Tongue (tissue), 2 donors: Measurements from ENCODE around the gene ICOS. TPM values are rescaled to one million over a fixed set of nuclear protein-coding genes. Genes with fewer than 3 reads are reported as not detected.
"Not testable (repeated sequence)": the region's sequence is repeated elsewhere in the genome, so short reads cannot be mapped to it uniquely, and the experiment has no call there.

Experiments used
- DNase-seq: peaks from one replicate; pipeline ENCODE4 v3.0.0-alpha.2; 2015
- total RNA-seq: library from RNA; depleted of rRNA; stranded (reverse); fragments of >200 nt; gene quantifications from one replicate; pipeline ENCODE4 v1.2.3, GENCODE V29; 2014

ICOS gene
- total RNA-seq, 1 donor from 2014 or later, result 0.10 TPM

DNA sequence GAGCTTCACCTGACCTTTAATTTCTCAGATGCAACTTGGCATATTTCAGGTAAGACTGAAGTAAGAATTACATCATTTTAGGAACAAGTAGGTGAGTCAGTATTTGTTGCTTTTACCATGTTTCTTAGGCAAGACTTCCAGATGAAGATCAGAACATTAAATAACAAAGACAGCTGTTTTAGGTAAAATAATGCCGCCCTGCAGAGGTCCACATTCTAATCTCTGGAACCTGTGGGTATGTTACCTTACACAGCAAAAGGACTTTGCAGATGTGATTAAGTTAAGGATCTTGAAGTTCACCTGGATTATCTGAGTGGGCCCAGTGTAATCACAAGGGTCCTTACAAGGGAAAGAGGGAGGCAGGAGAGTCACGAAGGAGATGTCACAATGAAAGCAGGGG is 39.3 kb downstream of the ICOS start:
- DNase-seq, result no peak

DNA sequence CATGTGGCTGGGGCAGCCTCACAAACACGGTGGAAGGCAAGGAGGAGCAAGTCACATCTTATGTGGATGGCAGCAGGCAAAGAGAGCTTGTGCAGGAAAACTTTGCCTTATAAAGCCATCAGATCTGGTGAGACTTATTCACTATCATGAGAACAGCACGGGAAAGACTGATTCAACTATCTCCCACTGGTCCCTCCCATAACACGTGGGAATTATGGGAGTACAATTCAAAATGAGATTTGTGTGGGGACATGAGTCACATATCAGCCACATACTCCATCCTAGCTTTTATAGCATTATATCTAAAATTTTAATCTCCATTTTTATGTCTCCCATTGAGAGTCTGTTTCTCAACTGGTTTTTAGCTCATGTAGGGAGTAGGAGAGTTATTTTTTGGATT is 45.7 kb downstream of the ICOS start:
- DNase-seq, result no peak

DNA sequence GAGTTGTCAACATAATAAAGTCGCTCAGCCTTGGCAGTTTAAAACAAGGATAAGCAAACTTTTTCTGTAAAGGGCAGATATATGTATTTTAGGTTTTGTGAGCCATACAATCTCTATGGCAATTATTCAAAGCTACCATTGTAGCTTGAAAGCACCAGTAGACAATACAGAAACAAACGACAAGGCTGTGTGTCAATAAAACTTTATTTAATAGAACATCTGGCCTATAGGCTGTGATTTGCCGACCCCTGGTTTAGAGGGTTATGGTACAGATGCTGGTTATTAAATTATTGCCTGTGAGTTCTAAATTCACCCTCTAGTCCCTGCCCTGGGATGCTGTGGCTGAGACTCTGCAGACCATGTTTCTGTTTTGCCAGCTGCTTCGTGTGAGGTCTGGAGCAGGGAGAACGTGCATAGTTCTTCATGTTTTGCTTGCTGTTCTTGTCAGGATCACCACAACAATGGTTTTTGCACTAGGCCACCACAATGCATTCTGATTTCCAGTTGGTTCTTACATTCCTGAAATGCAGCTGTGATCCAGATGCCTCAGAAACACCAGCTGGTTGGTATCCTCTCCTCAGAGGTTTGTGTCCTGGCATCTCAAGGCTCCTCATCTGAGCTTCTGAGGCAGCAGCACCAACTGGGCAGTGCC is 46.6 kb downstream of the ICOS start:
- DNase-seq, result no peak

DNA sequence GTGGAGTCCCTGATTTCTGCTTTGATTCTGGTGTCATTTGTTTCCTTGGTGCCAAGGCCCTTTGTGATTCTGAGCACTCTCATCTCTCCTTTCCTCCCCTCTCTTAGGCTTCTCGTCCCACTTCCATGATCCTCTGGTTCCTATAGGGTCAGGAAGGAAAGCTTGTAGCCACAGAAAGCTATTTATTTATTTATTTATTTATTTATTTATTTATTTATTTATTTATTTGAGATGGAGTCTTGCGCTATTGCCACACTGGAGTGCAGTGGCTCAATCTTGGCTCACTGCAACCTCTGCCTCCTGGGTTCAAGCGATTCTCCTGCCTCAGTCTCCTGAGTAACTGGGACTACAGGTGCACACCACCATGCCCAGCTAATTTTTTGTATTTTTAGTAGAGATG is 49.4 kb downstream of the ICOS start:
- not testable (repeated sequence) for DNase-seq

DNA sequence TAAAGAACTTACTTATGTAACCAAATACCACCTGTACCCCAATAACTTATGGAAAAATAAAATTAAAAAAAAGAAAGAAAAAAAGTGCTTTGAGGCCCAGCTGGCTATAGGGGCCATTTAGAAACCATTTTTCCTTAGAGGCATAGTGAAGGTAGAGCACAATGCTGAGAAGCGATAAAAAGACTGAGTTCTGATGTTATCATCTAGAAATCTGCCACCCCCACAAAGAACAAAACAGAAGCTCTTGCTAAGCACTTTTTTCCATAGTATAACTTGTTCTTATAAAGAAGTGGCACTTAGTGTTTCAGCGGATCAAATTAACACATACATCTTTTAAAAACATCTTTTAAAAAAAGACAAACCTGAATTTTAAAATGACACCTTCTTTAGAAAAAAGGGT is 51.4 kb downstream of the ICOS start:
- DNase-seq, result no peak

DNA sequence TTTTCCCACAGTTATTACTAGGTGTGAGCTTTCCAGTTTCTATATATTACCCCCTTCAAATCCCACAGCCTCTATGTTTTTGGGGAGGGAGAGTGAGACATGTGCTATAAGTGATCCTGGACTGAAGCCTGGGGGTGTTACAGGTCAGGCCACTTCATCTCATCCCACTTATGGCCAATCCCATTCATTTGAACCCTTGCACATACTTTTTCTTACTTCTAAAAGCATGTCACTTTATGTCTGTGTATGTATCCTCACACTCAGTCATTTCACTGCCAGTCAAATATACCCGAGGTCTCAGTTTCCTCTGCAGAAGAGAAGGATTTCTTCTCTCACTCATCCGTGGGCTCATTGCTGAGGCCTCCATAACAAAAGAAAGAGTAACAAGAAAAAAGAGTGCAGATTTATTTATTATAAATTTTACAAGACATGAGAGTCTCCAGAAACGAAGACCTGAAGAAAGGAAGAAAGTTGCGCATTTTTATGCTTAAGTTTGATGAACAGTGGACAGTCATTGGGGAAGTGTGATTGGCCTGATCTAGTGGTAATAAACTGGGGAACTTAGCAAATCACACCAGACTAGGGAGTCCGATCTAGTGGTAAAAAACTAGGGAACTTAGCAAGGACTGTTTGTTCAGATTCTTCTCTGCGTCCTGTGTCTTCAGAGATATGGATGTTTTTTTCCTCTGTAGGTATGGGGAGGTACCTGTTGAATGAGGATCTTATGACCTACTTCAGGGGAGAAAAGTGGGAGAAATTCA is 52.1 kb downstream of the ICOS start:
- DNase-seq, result no peak

DNA sequence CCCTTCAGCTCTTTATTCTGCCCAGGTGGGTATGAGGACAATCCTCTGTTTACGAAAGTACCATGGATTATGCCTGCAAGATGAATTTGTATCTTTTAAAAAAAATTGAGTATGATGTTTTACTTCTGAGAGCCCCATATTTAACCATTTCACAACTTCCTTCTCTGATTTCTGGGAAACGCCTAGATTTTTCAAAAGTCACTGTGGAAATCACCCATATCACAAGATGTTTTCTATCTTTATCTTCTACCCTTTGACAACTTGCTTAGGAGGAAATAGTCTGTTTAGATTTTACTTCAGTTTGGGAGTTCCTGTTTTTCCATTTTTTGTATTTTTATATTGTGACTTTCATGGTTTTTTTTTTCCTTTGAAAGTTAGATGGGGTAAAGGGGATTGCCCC is 53.0 kb downstream of the ICOS start:
- no peak for DNase-seq

DNA sequence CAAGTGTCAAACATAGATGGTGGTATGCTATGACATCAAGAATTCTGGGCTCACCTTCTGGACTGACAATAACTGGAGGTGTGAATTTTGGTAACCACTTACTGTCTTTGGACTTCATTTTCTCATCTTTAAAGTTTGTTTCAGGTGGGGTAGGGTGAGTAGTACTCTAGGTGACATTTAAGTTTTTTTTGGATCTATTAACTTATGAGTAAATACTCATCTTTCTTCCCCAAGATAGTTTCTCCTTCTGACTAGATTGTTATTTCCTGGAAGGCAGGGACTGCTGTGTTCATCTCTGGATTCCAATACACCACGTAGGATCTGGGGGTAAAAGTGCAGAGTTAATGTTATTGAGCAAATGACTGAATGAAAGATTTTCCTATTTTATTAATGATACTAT is 55.9 kb downstream of the ICOS start:
- DNase-seq, result no peak

DNA sequence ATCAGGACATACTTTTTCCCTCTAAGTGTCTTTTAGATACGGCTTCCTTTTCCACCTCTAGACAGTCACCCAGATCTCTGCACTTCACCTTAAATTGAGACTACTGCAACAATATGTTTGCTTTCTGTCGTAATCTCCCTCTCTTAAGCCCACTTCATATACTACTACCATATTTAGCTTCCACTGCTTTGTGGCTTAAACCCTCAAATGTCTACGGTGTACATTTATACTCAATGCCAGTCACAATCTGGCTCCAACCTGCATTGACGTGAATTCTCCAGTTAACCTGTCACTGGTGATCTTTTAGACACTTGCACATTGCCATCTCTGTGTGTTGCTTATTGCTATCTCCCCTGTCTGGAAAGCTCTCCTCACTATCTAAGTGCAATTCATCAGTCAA is 56.4 kb downstream of the ICOS start:
- no peak for DNase-seq

DNA sequence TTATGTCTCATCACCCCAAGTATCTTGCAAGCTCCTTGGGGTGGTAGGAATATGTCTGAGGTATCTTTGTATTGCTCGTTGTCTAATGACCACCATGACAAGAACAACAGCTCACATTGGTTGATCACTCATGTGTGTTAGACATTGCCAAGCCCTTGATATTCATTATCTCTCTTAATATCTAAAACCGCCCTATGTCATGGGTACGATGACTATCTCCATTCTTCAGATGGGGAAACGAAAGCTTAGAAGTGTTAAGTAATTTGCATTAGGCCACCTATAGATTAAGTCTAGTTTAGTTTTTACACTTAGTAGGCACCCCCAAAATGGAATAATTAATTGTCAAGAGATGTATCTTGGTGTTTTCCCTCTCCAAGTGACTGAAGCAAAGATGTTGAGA is 57.0 kb downstream of the ICOS start:
- DNase-seq, result no peak

DNA sequence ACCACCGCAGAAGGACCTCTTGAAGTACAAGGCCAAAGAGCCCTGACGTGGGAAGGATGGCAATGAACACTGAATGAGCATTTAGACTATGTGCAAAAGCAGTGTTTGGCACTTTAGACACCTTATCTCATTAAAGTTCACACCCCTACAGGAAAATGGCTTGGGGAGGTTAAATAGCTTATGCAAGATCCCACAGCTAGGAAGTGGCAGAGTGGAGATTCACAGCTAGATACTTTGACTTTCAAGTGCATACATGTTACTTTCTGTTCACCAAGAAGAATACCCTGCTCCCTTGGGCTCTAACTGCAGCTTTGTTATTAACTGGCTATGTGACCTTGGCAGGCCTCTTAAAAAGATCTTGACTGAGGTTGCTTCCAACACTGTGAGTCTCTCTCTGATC is 58.2 kb downstream of the ICOS start:
- no peak for DNase-seq

DNA sequence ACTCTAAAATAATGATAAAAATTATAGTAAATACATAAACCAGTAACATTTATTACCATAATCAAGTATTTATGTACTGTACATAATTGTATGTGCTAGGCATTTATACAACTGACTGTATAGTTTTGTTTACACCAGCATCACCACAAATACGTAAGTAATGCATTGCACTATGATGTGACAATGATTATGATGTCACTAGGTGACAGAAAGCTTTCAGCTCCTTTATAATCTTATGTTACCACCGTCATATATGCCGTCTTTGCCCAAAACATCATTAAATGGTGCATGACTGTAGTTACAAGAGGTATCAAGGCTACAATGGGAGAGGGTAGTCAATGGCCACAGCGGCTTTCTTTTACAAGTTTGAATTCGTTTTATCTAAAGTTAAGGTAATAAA is 60.1 kb downstream of the ICOS start:
- no peak for DNase-seq

DNA sequence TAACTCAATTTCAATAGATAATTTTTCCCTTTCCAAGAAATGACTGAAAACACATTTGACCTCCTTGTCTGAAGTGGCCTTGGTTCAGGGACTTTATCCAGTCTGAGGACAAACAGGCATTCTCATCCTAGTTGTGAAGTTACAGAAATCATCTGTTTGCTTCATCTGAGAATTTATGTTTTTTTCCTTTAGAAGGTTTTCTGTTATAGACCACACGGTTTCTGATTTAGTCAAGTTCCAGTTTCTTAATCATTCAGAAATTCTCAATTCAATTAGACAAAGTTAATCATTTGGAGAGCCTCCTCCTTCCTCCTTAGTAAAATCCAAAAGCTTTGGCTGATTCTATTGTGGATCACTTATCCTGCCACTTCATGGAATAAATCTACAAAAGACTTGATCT is 60.9 kb downstream of the ICOS start:
- no peak for DNase-seq

DNA sequence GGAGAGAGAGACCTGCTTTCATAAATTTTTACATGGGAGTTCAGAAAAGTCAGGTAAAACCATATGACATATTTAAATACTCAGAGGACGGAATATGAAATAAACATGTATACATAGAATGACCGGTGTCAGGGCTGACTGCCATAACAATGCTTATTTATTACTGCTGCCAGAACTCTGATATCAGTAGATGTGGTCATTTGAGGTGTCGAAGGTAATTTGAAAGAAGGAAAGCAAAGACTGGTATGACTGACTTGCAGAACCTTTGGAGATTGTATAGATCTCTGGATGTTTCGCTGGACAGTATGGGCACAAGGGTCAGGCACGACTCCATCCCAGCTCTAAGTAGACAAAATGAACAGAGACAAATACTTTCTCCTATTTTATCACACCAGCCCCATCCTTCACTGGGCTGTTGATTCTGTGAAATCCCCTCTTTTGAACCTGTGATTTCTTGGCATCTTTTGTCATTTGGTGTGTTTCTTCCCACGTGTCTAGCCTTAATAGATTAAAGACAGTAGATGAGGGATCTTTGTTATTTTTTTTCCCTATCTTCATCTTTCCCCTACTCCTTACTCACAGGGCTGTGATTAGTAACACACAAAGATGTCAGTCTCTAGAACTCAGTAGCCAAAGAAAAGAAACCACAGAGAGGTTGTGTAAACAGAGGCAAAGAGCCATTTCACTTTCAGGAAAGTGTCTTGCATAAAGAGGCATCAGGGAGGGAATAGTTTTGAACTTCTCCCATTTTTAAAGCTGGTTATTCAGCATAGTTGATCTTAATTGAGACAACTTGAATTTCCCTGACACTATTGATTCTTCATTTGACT is 61.6 kb downstream of the ICOS start:
- no peak for DNase-seq

DNA sequence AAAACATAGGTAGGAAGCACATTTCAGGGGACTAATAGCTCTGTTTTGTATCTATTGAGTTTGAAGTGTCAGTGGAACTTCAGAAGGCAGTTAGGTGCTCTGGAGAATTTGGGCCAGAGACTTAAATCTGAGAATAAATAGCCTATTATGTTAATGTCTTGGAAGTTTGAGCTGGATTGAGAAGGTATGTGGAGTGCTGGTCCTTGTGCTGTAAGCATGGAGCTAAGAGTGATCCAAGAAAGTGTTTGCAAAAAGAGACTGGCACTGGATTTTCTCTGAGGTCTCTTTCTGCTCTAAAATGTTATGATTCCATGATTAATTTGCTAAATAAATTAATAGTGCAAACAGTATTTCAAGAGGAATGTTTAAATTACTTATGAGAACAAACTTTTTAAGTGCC is 63.3 kb downstream of the ICOS start:
- no peak for DNase-seq

DNA sequence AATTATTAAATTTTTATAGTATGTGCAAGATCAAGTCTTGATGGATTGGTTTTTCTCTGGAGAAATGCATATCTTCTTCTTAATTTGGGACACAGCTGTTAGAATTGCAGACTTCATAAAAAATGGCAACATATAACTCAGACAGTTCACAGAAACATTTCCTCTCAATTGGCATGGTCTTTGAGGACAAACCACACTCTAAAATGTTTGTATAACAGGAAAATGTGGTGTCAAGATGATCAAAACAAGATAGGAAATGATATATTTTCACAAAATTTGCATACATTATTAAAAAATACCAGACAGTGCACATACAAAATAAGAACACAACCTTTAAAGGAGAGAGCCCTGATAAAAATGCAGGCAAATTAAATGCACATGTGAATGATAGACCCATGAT is 63.9 kb downstream of the ICOS start:
- DNase-seq, result no peak

DNA sequence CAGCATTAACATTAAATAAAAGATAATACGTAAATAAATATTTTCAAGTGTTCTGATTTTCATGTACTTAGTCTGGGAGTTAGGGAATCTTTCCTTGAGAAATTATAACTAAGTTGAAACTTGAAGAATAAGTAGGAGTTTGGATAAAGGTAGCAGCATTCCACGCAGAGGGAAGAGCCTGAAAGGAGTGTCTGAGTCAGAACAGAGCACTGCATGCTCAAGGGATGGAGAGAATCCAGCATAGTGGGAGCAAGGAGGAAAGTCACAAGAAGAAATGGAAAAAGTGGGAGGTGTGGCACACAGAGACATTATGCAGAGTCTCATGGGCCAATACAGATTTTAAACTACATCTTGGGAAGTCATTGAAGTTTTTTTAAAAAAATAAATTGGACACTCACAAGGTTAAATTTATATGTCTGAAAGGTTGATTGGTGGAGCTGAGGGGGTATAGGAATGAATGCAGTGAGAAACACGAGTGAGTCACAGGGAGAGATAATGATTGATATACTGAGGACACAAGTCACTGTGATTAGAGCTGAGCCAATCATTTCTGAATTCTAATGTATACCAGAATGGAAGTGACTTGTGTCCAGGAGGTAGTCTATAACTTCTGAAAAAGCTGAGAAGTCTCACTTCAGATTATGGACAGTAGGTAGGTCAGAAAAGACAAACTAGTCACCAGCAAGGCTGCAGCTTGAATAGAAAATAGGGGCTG is 66.9 kb downstream of the ICOS start:
- no peak for DNase-seq

DNA sequence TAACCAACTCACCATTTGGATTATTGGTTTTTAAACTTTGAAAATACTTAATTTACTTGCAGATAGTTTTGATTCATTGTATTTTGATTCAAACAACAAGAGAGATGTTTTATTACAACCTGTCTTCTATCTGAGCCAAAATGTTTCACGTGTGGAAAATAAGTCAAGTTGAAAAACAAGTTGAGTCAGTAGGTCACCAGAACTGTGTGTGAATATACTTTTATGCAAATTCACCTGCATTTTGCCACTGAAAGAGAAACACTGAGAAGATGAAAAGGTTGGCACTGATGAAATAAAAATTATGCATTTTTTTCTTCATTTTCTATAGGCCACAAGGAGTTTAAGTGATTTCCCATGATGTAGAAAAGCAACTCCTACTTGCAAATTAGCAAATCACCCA is 68.3 kb downstream of the ICOS start:
- no peak for DNase-seq

DNA sequence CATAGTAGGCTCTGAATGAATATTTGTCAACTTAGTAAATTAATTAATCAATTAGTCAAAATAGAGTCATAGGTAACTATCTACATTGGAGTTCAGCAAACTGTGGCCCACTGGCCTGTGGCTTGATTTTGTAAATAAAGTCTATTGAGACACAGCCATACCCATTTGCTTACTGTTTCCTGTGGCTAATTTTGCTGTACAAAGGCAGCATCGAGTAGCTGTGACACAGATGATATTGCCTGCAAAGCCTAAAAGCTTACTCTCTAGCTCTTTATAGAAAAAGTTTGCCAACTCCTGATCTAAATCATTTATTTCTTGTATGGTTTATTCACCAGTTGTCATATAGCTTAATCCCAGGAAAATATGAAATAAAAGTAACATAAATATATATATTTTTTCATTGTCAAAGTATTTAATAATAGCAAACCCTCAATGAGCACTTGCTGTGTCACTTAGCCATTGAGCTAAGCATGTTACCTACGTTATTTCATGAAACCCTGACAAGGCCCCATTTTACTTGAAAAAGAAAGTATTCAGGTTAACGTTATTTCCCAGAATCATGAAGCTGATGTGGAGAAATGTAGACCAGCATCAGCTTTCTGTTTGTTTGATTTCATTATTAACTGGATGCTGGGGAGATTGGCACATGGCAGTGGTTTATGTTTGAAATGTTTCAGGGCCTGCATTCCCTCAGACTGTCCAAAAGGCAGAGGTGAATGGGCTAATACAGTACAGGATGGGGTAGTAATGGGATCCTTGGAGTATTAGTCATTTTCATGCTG is 69.6 kb downstream of the ICOS start:
- no peak for DNase-seq

DNA sequence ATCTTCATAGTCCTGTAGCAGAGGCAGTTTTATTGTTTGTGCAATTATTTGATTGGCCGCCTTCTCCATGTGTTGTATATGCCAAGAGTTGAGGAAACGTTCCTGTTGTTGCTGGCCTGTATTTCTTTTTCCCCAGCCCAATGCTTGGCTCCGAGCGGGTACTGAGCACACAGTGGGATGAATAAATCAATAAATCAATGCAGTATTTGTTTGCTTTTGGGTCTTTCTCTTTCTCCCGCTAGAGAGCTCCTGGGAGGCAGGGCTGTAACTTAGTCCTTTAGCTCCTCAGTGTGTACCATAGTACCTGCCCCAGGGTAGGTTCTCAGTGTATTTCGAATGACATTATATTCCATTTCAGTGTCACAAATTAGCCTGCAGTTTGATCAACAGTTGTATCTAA is 71.8 kb downstream of the ICOS start:
- DNase-seq, result no peak

DNA sequence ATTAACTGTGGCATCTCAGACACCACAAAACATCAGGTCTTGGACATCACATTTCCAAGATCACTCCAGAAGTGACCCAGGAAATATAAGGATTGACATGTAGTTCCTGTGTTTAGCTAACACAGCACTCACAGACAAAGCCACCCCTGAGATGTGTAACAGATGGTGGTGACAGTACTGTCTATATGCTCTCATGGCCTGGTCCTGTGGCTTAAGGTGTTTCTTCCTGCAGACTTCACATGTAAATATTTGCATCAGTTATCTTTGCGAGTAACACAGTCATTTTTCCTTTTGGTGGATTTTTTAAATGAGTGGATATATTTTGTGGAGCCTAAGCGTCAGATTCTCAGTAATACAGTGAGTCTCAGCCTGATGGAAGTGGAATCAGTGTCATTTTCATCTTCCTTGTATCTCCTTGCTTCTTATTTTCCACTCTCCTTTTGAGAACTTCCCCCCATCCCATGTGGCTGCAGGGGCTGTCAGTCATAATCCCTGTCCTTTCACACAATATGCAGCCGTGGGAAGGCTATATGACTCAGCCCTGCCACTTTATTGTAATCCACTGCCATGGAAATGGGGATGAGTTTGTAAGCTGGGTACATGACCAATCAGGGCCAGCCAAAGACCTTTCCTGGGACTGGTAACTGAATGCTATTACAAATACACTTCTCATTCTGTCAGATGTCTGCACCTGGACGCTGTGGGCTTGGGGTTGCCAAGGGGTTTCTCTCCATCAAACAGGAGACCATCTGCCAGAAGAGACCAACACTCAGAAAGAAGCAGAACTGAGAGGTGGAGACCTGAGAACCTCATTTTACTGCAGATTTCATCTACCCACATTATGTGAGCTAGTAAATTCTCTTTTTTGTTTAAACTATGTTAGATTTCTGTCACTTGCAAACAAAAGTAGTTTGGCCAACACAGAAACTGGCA is 74.3 kb downstream of the ICOS start:
- DNase-seq, result no peak
